GM18517 (cell line): Measurements from ENCODE around the gene OR13C3.
"Not testable (repeated sequence)": the region's sequence is repeated elsewhere in the genome, so short reads cannot be mapped to it uniquely, and the experiment has no call there.

Experiments
- ATAC-seq: cut with Tn5 transposase; IDR thresholded peaks from one replicate; pipeline ENCODE4 v1.9.1; 2021; ENCODE audit warnings: mild to moderate bottlenecking, moderate library complexity; ENCODE audit not compliant: unreplicated experiment

The OR13C3 gene

GRCh38 chr9:104536756-104537155, at the start of gene OR13C3:
TSS of gene OR13C3 (minus strand) at chr9:104536856. CDS start at chr9:104536723, 133 bp downstream.
- ATAC-seq: no peak

- ATAC-seq: no peak
These were observed 43.9 kb upstream of the OR13C3 start for GRCh38 chr9:104580562-104580961.

- ATAC-seq: no peak
These were observed 40.6 kb upstream of the OR13C3 start for GRCh38 chr9:104577263-104577662.

GRCh38 chr9:104575456-104575855, 38.8 kb upstream of the OR13C3 start:
- no peak for ATAC-seq

GRCh38 chr9:104572612-104573011, 36.0 kb upstream of the OR13C3 start:
- ATAC-seq: no peak

- no peak for ATAC-seq
These were observed 32.2 kb upstream of the OR13C3 start, which contains the start of gene OR13C8 for GRCh38 chr9:104568868-104569267. TSS of gene OR13C8 (plus strand) at chr9:104569168. CDS start at chr9:104569168, 0 bp downstream.

GRCh38 chr9:104564358-104564757, 27.7 kb upstream of the OR13C3 start:
- ATAC-seq: no peak

- ATAC-seq: no peak
These were observed 20.4 kb upstream of the OR13C3 start for GRCh38 chr9:104556830-104557634.

GRCh38 chr9:104555521-104555920, 18.9 kb upstream of the OR13C3 start:
- no peak for ATAC-seq

GRCh38 chr9:104553261-104553660, 16.6 kb upstream of the OR13C3 start:
- ATAC-seq: no peak

- ATAC-seq: no peak
These were observed 8.0 kb upstream of the OR13C3 start for GRCh38 chr9:104544644-104545043.

- no peak for ATAC-seq
These were observed 2.6 kb upstream of the OR13C3 start for GRCh38 chr9:104539275-104539674.

GRCh38 chr9:104527109-104527508, 9.5 kb downstream of the OR13C3 start, which contains the start of gene OR13C4:
TSS of gene OR13C4 (minus strand) at chr9:104527209. CDS start at chr9:104527209, 0 bp downstream.
- no peak for ATAC-seq

- ATAC-seq: not testable (repeated sequence)
These were observed 16.4 kb downstream of the OR13C3 start for GRCh38 chr9:104520241-104520640.

GRCh38 chr9:104514901-104515300, 21.8 kb downstream of the OR13C3 start:
- no peak for ATAC-seq

- ATAC-seq: no peak
These were observed 30.1 kb downstream of the OR13C3 start for GRCh38 chr9:104506565-104506964.

GRCh38 chr9:104503963-104504362, 32.7 kb downstream of the OR13C3 start, which contains the start of gene OR13F1:
TSS of gene OR13F1 (plus strand) at chr9:104504263. CDS start at chr9:104504263, 0 bp downstream.
- no peak for ATAC-seq

GRCh38 chr9:104503440-104503839, 33.2 kb downstream of the OR13C3 start:
- ATAC-seq: no peak

- ATAC-seq: no peak
These were observed 41.8 kb downstream of the OR13C3 start for GRCh38 chr9:104494808-104495207.
